Heart left ventricle (tissue), 13 donors: ENCODE data around the gene STIL.

ENCODE experiments used
- CTCF ChIP-seq, 12 donors: fragments of 200-600 bp; sonication (generic) in 4 of 12; IDR thresholded peaks; one replicate each; pipeline versions ENCODE4 v1.5.0 to v1.8.0; 2018 to 2022; ENCODE audit warnings: antibody characterized with exemption in 12 of 12, mild to moderate bottlenecking in 5 of 12
- POLR2A ChIP-seq, 2 donors: fragments of 450-650 bp; IDR thresholded peaks; one replicate each; pipeline ENCODE4 v1.6.1; 2017; ENCODE audit warnings: antibody characterized with exemption in 2 of 2, mild to moderate bottlenecking in 2 of 2, moderate library complexity in 2 of 2
- donor health status: ischemic (EF 13 %, LVEDD 7.1; RV severe dilation, severe dysfunction).
- donor health status: DM: no; HTN: yes; CAD: no.
- donor health status: DM: no; HTN: no; CAD: no.
- donor health status: ischemic (EF 25% LVEDD 6.9; RV normal size, moderate dysfunction).
- donor health status: ischemic (EF 25% LVEDD 5.7; RV mildly dilated, moderate dysfunction).
- donor health status: ischemic (EF 35%, LVEDD 5.7; RV mildly dilated, moderate dysfunction).
- donor health status: nonischemic (EF 11% LVEDD 7.7; RV severe dilation, severe dysfunction).
- donor health status: DM: yes; HTN: yes; CAD: no.
- donor health status: PGD.
- donor health status: ischemic (EF 29% LVEDD 5.4; RV normal size, mild dysfunction).
- donor health status: nonischemic (EF 23%, LVEDD 6.1; RV moderate dilation, normal function).

GRCh38 chr1:47208374-47208850, 105.5 kb downstream of the STIL start:
- no peak for TF ChIP-seq CTCF (IDR thresholded peaks at IDR 0.05)
- TF ChIP-seq POLR2A (IDR thresholded peaks at IDR 0.05): no peak
